Smooth muscle cell (in vitro differentiated cells): Measurements from ENCODE around the gene MLXIP. TPM values are rescaled to one million over a fixed set of nuclear protein-coding genes. Genes with fewer than 3 reads are reported as not detected.

ENCODE experiments used
- DNase-seq: peaks from one replicate; lab custom pipeline; 2025; ENCODE audit not compliant: unreplicated experiment; lab: John Stamatoyannopoulos, UW
- H2AFZ ChIP-seq: fragments of 200-600 bp; sonication (generic); 2 replicates; pipeline ENCODE4 v1.6.0; 2016; ENCODE audit warnings: antibody characterized with exemption, low read depth, mild to moderate bottlenecking
- H3F3A ChIP-seq: fragments of 200-600 bp; sonication (generic); 2 replicates; pipeline ENCODE4 v1.6.0; 2017; ENCODE audit warnings: antibody characterized with exemption, low read depth
- H3K27ac ChIP-seq: fragments of 200-600 bp; sonication (generic); 2 replicates; pipeline ENCODE4 v1.5.1; 2016; ENCODE audit warnings: low read depth, mild to moderate bottlenecking
- H3K27me3 ChIP-seq: fragments of 200-600 bp; sonication (generic); 2 replicates; pipeline ENCODE4 v1.6.1; 2016; ENCODE audit warnings: low read depth, mild to moderate bottlenecking
- H3K36me3 ChIP-seq: fragments of 200-600 bp; sonication (generic); 2 replicates; pipeline ENCODE4 v1.5.1; 2016; ENCODE audit warnings: low read depth
- H3K4me1 ChIP-seq: fragments of 200-600 bp; sonication (generic); 2 replicates; pipeline ENCODE4 v1.5.1; 2016; ENCODE audit warnings: low read depth
- H3K4me2 ChIP-seq: fragments of 200-600 bp; sonication (generic); 2 replicates; pipeline ENCODE4 v1.6.0; 2016; ENCODE audit warnings: mild to moderate bottlenecking
- H3K4me3 ChIP-seq: fragments of 200-600 bp; sonication (generic); 2 replicates; pipeline ENCODE4 v1.5.1; 2016; ENCODE audit warnings: mild to moderate bottlenecking
- H3K79me2 ChIP-seq: fragments of 200-600 bp; sonication (generic); 2 replicates; pipeline ENCODE4 v1.6.0; 2016; ENCODE audit warnings: low read depth, mild to moderate bottlenecking
- H3K9ac ChIP-seq: fragments of 200-600 bp; sonication (generic); 2 replicates; pipeline ENCODE4 v1.6.0; 2016; ENCODE audit warnings: low read depth
- H3K9me3 ChIP-seq: fragments of 200-600 bp; sonication (generic); replicated peaks from 2 replicates; pipeline ENCODE4 v1.5.1; 2016; ENCODE audit warnings: low read depth
- H4K20me1 ChIP-seq: fragments of 200-600 bp; sonication (generic); 2 replicates; pipeline ENCODE4 v1.6.0; 2016; ENCODE audit warnings: low read depth
- CTCF ChIP-seq: fragments of 200-600 bp; sonication (generic); IDR thresholded peaks from 2 replicates; pipeline ENCODE4 v1.5.1; 2017; ENCODE audit warnings: borderline replicate concordance, mild to moderate bottlenecking, antibody characterized with exemption; ENCODE audit not compliant: insufficient read depth, poor library complexity, severe bottlenecking
- WGBS: methylation state at CpG from one replicate; pipeline ENCODE4 v1.1.7; 2016; ENCODE audit warnings: low lambda C conversion rate; 5-methylcytosine and 5-hydroxymethylcytosine counted together
- polyA plus RNA-seq: library from polyadenylated mRNA; unstranded; fragments of >200 nt; fragmentation: Nextera tagmentation; extraction: Ambion mirVana; gene quantifications from 2 replicates; pipeline ENCODE4 v1.2.1, GENCODE V29; 2016
- total RNA-seq: library from RNA; depleted of rRNA; stranded (reverse); fragments of >200 nt; gene quantifications from 2 replicates; pipeline ENCODE4 v1.2.3, GENCODE V29; 2014

MLXIP gene
- total and polyA plus RNA-seq, 2 experiments from 2014 or later, result 11.8 to 15.3 TPM

GRCh38 chr12:122030424-122031035, 48.0 kb upstream of the MLXIP start:
- no peak overlapping the region for H2AFZ ChIP-seq
- H3K4me1 ChIP-seq, result no peaks in the 10 kb centered on the region
- no peak overlapping the region for H3K9ac ChIP-seq
- H3K79me2 ChIP-seq, result no peaks in the 10 kb centered on the region
- H3K4me2 ChIP-seq, result no peak overlapping the region
- no peaks in the 10 kb centered on the region for H3K36me3 ChIP-seq
- no peaks in the 10 kb centered on the region for H3K27me3 ChIP-seq
- no peak overlapping the region for H3K27ac ChIP-seq
- H3K4me3 ChIP-seq, result no peak overlapping the region
- H3K9me3 ChIP-seq, result no peaks in the 10 kb centered on the region
- WGBS, result 96% methylated on average over 13 of the region's 13 CpGs
- no peaks in the 10 kb centered on the region for H3F3A ChIP-seq
- TF ChIP-seq CTCF, result no peak
- H4K20me1 ChIP-seq, result peaks cover 7% of the 10 kb centered on the region
- no peak for DNase-seq

GRCh38 chr12:122031342-122032216, 47.0 kb upstream of the MLXIP start:
- Histone ChIP-seq H3K27ac (no peak overlapping the region), H3F3A (no peaks in the 10 kb centered on the region), H3K4me3 (no peak overlapping the region), H3K27me3 (no peaks in the 10 kb centered on the region), H3K4me1 (no peaks in the 10 kb centered on the region), H3K79me2 (no peaks in the 10 kb centered on the region), H3K4me2 (no peak overlapping the region), H3K36me3 (no peaks in the 10 kb centered on the region), H2AFZ (no peak overlapping the region), H4K20me1 (peaks cover 4% of the 10 kb centered on the region), H3K9me3 (no peaks in the 10 kb centered on the region), H3K9ac (no peak overlapping the region)
- TF ChIP-seq CTCF, result peak; percentile 54
- DNase-seq, result peak; percentile 1
- WGBS, result 69% methylated on average over 20 of the region's 21 CpGs

- no peak for DNase-seq
- Histone ChIP-seq H4K20me1 (peaks cover 4% of the 10 kb centered on the region), H3F3A (no peaks in the 10 kb centered on the region), H3K9ac (no peak overlapping the region), H3K27ac (no peak overlapping the region), H3K36me3 (no peaks in the 10 kb centered on the region), H3K4me1 (no peaks in the 10 kb centered on the region), H3K79me2 (no peaks in the 10 kb centered on the region), H3K4me2 (no peak overlapping the region), H3K9me3 (no peaks in the 10 kb centered on the region), H3K4me3 (no peak overlapping the region), H3K27me3 (no peaks in the 10 kb centered on the region), H2AFZ (no peak overlapping the region)
- no peak for TF ChIP-seq CTCF
- WGBS, result 95% methylated on average over 11 of the region's 11 CpGs
Observed at GRCh38 chr12:122032580-122032979, 46.0 kb upstream of the MLXIP start.

GRCh38 chr12:122035292-122035691, 43.3 kb upstream of the MLXIP start:
- H3K4me3 ChIP-seq, result no peak overlapping the region
- no peaks in the 10 kb centered on the region for H3K36me3 ChIP-seq
- H4K20me1 ChIP-seq, result no peaks in the 10 kb centered on the region
- H3K4me2 ChIP-seq, result no peak overlapping the region
- no peak overlapping the region for H2AFZ ChIP-seq
- H3K79me2 ChIP-seq, result no peaks in the 10 kb centered on the region
- DNase-seq, result no peak
- no peaks in the 10 kb centered on the region for H3F3A ChIP-seq
- no peak overlapping the region for H3K27ac ChIP-seq
- 96% methylated on average over 8 of the region's 8 CpGs for WGBS
- no peak overlapping the region for H3K9ac ChIP-seq
- no peaks in the 10 kb centered on the region for H3K9me3 ChIP-seq
- no peaks in the 10 kb centered on the region for H3K27me3 ChIP-seq
- no peak for TF ChIP-seq CTCF
- no peaks in the 10 kb centered on the region for H3K4me1 ChIP-seq
